HepG2 (cell line): Measurements from ENCODE around the gene FAHD2A. TPM values are rescaled to one million over a fixed set of nuclear protein-coding genes. Genes with fewer than 3 reads are reported as not detected.
A peak's percentile ranks its signal among the peaks of the same experiment; 100 is the strongest.

Source experiments
- ATF1 ChIP-seq: IDR thresholded peaks from 2 replicates; pipeline ENCODE4 v1.6.1; 2016; ENCODE audit warnings: mild to moderate bottlenecking, control low read depth
- FOSL2 ChIP-seq: sonication (generic); formaldehyde crosslinking; IDR thresholded peaks from 2 replicates; pipeline ENCODE4 v1.4.0; 2020; ENCODE audit warnings: missing genetic modification reagents
- GTF3A ChIP-seq: sonication (generic); formaldehyde crosslinking; conservative IDR thresholded peaks from 2 replicates; pipeline ENCODE4 v1.4.0; 2020; ENCODE audit warnings: mild to moderate bottlenecking, missing genetic modification reagents
- MBNL3 ChIP-seq: fragments of 250-450 bp; sonication (Bioruptor Pico); conservative IDR thresholded peaks from 2 replicates; pipeline ENCODE4 v1.8.0; 2022; ENCODE audit warnings: mild to moderate bottlenecking, inconsistent platforms
- NKX3-1 ChIP-seq: sonication (generic); formaldehyde crosslinking; IDR thresholded peaks from 2 replicates; pipeline ENCODE4 v1.5.0; 2020; ENCODE audit warnings: missing genetic modification reagents
- RFX5 ChIP-seq: IDR thresholded peaks from 2 replicates; pipeline ENCODE4 v1.6.1; 2011; ENCODE audit warnings: low read depth, low read length, improper control_type of control experiment
- ZBTB8A ChIP-seq: sonication (generic); formaldehyde crosslinking; IDR thresholded peaks from 2 replicates; pipeline ENCODE4 v1.4.0; 2020; ENCODE audit warnings: mild to moderate bottlenecking, low read depth, missing genetic modification reagents, borderline replicate concordance
- ZNF142 ChIP-seq: sonication (generic); formaldehyde crosslinking; IDR thresholded peaks from 2 replicates; pipeline ENCODE4 v1.4.0; 2020; ENCODE audit warnings: missing genetic modification reagents
- ZNF251 ChIP-seq: sonication (generic); formaldehyde crosslinking; IDR thresholded peaks from 2 replicates; pipeline ENCODE4 v1.9.0; 2021; ENCODE audit warnings: mild to moderate bottlenecking, missing genetic modification reagents
- ZNF256 ChIP-seq: sonication (generic); formaldehyde crosslinking; conservative IDR thresholded peaks from 2 replicates; pipeline ENCODE4 v1.4.0; 2020; ENCODE audit warnings: missing genetic modification reagents
- ZNF558 ChIP-seq: sonication (generic); formaldehyde crosslinking; IDR thresholded peaks from 2 replicates; pipeline ENCODE4 v1.9.0; 2022; ENCODE audit warnings: mild to moderate bottlenecking, missing genetic modification reagents, borderline replicate concordance
- ZNF598 ChIP-seq: sonication (generic); formaldehyde crosslinking; IDR thresholded peaks from 2 replicates; pipeline ENCODE4 v1.5.1; 2020; ENCODE audit warnings: mild to moderate bottlenecking, missing genetic modification reagents, borderline replicate concordance
- ZNF646 ChIP-seq: sonication (generic); formaldehyde crosslinking; IDR thresholded peaks from 2 replicates; pipeline ENCODE4 v1.9.0; 2021; ENCODE audit warnings: mild to moderate bottlenecking, missing genetic modification reagents
- ZSCAN5A ChIP-seq: sonication (generic); formaldehyde crosslinking; IDR thresholded peaks from 2 replicates; pipeline ENCODE4 v1.8.0; 2022; ENCODE audit warnings: mild to moderate bottlenecking, missing genetic modification reagents, borderline replicate concordance
- polyA plus RNA-seq, 8 experiments: library from polyadenylated mRNA; depleted of rRNA in 3 of 8; stranded (reverse) in 7 of 8; unstranded in 1 of 8; fragments of >200 nt; fragmentation: Illumina TruSeq in 4 of 8; extraction: Trizol in 4 of 8; gene quantifications; 2 replicates each; pipeline versions ENCODE4 v1.2.1 to v1.2.3, GENCODE V29; 2011 to 2016; ENCODE audit warnings: low read depth in 4 of 8, missing spikeins in 1 of 8, mixed read lengths in 1 of 8; ENCODE audit not compliant: insufficient read depth in 1 of 8
- total RNA-seq, 5 experiments: library from RNA; depleted of rRNA; stranded (reverse); fragments of >200 nt; fragmentation: Illumina TruSeq; extraction: Trizol; gene quantifications; 2 replicates each; pipeline ENCODE4 v1.2.3, GENCODE V29; 2016; ENCODE audit warnings: low read depth in 1 of 5

The FAHD2A gene
- total and polyA plus RNA-seq, 2 of the 13 experiments (the other 11 are each of a cell fraction or from before 2014, with no cell fraction given): 34.0 to 44.2 TPM

- TF ChIP-seq ZNF142 (CRISPR knock-in tag) (peak; percentile 79; the same call in 1 of the 2 replicates), FOSL2 (peak; percentile 36), ZNF256 (CRISPR knock-in tag) (peak; percentile 40; the same call in 1 of the 2 replicates), ZNF558 (CRISPR knock-in tag) (0 out of 2 replicates have a peak, but pooled peaks have one; percentile 63), GTF3A (0 out of 2 replicates have a peak, but pooled peaks have one; percentile 68), RFX5 (peak; percentile 85), MBNL3 (CRISPR knock-in tag) (no peak), ZNF646 (CRISPR knock-in tag) (no peak; the same call in 1 of the 2 replicates), ATF1 (CRISPR knock-in tag) (peak; percentile 97), ZNF251 (CRISPR knock-in tag) (no peak), NKX3-1 (CRISPR knock-in tag) (peak; percentile 61; the same call in 1 of the 2 replicates), ZNF598 (CRISPR knock-in tag) (peak; percentile 66; the same call in 1 of the 2 replicates), ZBTB8A (0 out of 2 replicates have a peak, but pooled peaks have one; percentile 60), ZSCAN5A (CRISPR knock-in tag) (peak; percentile 84; the same call in 1 of the 2 replicates)
Measured at GRCh38 chr2:95402370-95403203, at the start of gene FAHD2A (continued).
